ENCODE measurements around the gene APBB1IP.

APBB1IP gene

GRCh38 chr10:26543567-26544306, 105.6 kb downstream of the APBB1IP start:
- no peaks in the 10 kb centered on the region for H3K9me3 ChIP-seq (ENCODE audit: control insufficient read depth, low read length)
- no peak overlapping the region for H3K4me3 ChIP-seq (ENCODE audit: low read length)
- DNase-seq (ENCODE audit: low read depth): no peak
- peaks cover 4% of the 10 kb centered on the region for H3K4me1 ChIP-seq (ENCODE audit: control insufficient read depth, insufficient read depth, low read length)
- no peak overlapping the region for H3K9ac ChIP-seq (ENCODE audit: low read length)
- peaks cover 78% of the 10 kb centered on the region for H3K36me3 ChIP-seq (ENCODE audit: control insufficient read depth, insufficient read depth, low read length, severe bottlenecking)
- H3K27me3 ChIP-seq (replicated peaks; ENCODE audit: control insufficient read depth, insufficient read depth, low read length): no peaks in the 10 kb centered on the region

GRCh38 chr10:26544932-26545331, 106.8 kb downstream of the APBB1IP start:
- DNase-seq (ENCODE audit: low read depth): no peak
- Histone ChIP-seq H3K9me3 (ENCODE audit: control insufficient read depth, low read length) (peaks cover 4% of the 10 kb centered on the region), H3K27me3 (replicated peaks; ENCODE audit: control insufficient read depth, insufficient read depth, low read length) (no peaks in the 10 kb centered on the region), H3K9ac (ENCODE audit: low read length) (no peak overlapping the region), H3K4me3 (ENCODE audit: low read length) (no peak overlapping the region), H3K4me1 (ENCODE audit: control insufficient read depth, insufficient read depth, low read length) (peaks cover 4% of the 10 kb centered on the region), H3K36me3 (ENCODE audit: control insufficient read depth, insufficient read depth, low read length, severe bottlenecking) (peaks cover 77% of the 10 kb centered on the region)

GRCh38 chr10:26550774-26551526, 112.8 kb downstream of the APBB1IP start:
- Histone ChIP-seq H3K9me3 (ENCODE audit: control insufficient read depth, low read length) (peaks cover 5% of the 10 kb centered on the region), H3K27me3 (replicated peaks; ENCODE audit: control insufficient read depth, insufficient read depth, low read length) (no peaks in the 10 kb centered on the region), H3K9ac (ENCODE audit: low read length) (no peak overlapping the region), H3K36me3 (ENCODE audit: control insufficient read depth, insufficient read depth, low read length, severe bottlenecking) (peaks cover 74% of the 10 kb centered on the region), H3K4me3 (ENCODE audit: low read length) (no peak overlapping the region), H3K4me1 (ENCODE audit: control insufficient read depth, insufficient read depth, low read length) (peaks cover 8% of the 10 kb centered on the region)
- no peak for DNase-seq (ENCODE audit: low read depth)

- no peak for DNase-seq (ENCODE audit: low read depth)
- Histone ChIP-seq H3K9ac (ENCODE audit: low read length) (no peak overlapping the region), H3K4me1 (ENCODE audit: control insufficient read depth, insufficient read depth, low read length) (peaks cover 34% of the 10 kb centered on the region), H3K36me3 (ENCODE audit: control insufficient read depth, insufficient read depth, low read length, severe bottlenecking) (peaks cover 53% of the 10 kb centered on the region), H3K27me3 (replicated peaks; ENCODE audit: control insufficient read depth, insufficient read depth, low read length) (no peaks in the 10 kb centered on the region), H3K4me3 (ENCODE audit: low read length) (no peak overlapping the region), H3K9me3 (ENCODE audit: control insufficient read depth, low read length) (peaks cover 5% of the 10 kb centered on the region)
These were observed 116.1 kb downstream of the APBB1IP start for GRCh38 chr10:26554246-26554645.

- H3K4me3 ChIP-seq (ENCODE audit: low read length): peak overlapping the region; percentile 39
- H3K4me1 ChIP-seq (ENCODE audit: control insufficient read depth, insufficient read depth, low read length): peaks cover 34% of the 10 kb centered on the region
- peak; percentile 81 for DNase-seq (ENCODE audit: low read depth)
These were observed 117.7 kb downstream of the APBB1IP start for GRCh38 chr10:26555719-26556368.

GRCh38 chr10:26556748-26557640, 118.9 kb downstream of the APBB1IP start:
- peak overlapping the region; percentile 64 for H3K9ac ChIP-seq (ENCODE audit: low read length)
- peaks cover 34% of the 10 kb centered on the region for H3K4me1 ChIP-seq (ENCODE audit: control insufficient read depth, insufficient read depth, low read length)
- DNase-seq (ENCODE audit: low read depth): peak; percentile 71
- H3K4me3 ChIP-seq (ENCODE audit: low read length): peak overlapping the region; percentile 54
- peaks cover 55% of the 10 kb centered on the region for H3K36me3 ChIP-seq (ENCODE audit: control insufficient read depth, insufficient read depth, low read length, severe bottlenecking)
- H3K27me3 ChIP-seq (replicated peaks; ENCODE audit: control insufficient read depth, insufficient read depth, low read length): no peaks in the 10 kb centered on the region
- H3K9me3 ChIP-seq (ENCODE audit: control insufficient read depth, low read length): no peaks in the 10 kb centered on the region

More at GRCh38 chr10:26555719-26556368, 117.7 kb downstream of the APBB1IP start:
- peak overlapping the region; percentile 64 for H3K9ac ChIP-seq (ENCODE audit: low read length)
- no peaks in the 10 kb centered on the region for H3K27me3 ChIP-seq (replicated peaks; ENCODE audit: control insufficient read depth, insufficient read depth, low read length)
- no peaks in the 10 kb centered on the region for H3K9me3 ChIP-seq (ENCODE audit: control insufficient read depth, low read length)
- peaks cover 57% of the 10 kb centered on the region for H3K36me3 ChIP-seq (ENCODE audit: control insufficient read depth, insufficient read depth, low read length, severe bottlenecking)

- peaks cover 55% of the 10 kb centered on the region for H3K36me3 ChIP-seq (ENCODE audit: control insufficient read depth, insufficient read depth, low read length, severe bottlenecking)
- peak overlapping the region; percentile 64 for H3K9ac ChIP-seq (ENCODE audit: low read length)
- H3K4me3 ChIP-seq (ENCODE audit: low read length): peak overlapping the region; percentile 54
- peaks cover 34% of the 10 kb centered on the region for H3K4me1 ChIP-seq (ENCODE audit: control insufficient read depth, insufficient read depth, low read length)
- no peaks in the 10 kb centered on the region for H3K9me3 ChIP-seq (ENCODE audit: control insufficient read depth, low read length)
- H3K27me3 ChIP-seq (replicated peaks; ENCODE audit: control insufficient read depth, insufficient read depth, low read length): no peaks in the 10 kb centered on the region
- no peak for DNase-seq (ENCODE audit: low read depth)
These were observed 119.5 kb downstream of the APBB1IP start for GRCh38 chr10:26557641-26558014.

- Histone ChIP-seq H3K36me3 (ENCODE audit: control insufficient read depth, insufficient read depth, low read length, severe bottlenecking) (peaks cover 76% of the 10 kb centered on the region), H3K9ac (ENCODE audit: low read length) (no peak overlapping the region), H3K27me3 (replicated peaks; ENCODE audit: control insufficient read depth, insufficient read depth, low read length) (no peaks in the 10 kb centered on the region), H3K9me3 (ENCODE audit: control insufficient read depth, low read length) (peaks cover 8% of the 10 kb centered on the region), H3K4me1 (ENCODE audit: control insufficient read depth, insufficient read depth, low read length) (no peaks in the 10 kb centered on the region), H3K4me3 (ENCODE audit: low read length) (no peak overlapping the region)
- no peak for DNase-seq (ENCODE audit: low read depth)
These were observed 128.6 kb downstream of the APBB1IP start for GRCh38 chr10:26566525-26567350.

- H3K4me3 ChIP-seq (ENCODE audit: low read length): no peak overlapping the region
- no peak overlapping the region for H3K9ac ChIP-seq (ENCODE audit: low read length)
- no peaks in the 10 kb centered on the region for H3K27me3 ChIP-seq (replicated peaks; ENCODE audit: control insufficient read depth, insufficient read depth, low read length)
- peaks cover 75% of the 10 kb centered on the region for H3K36me3 ChIP-seq (ENCODE audit: control insufficient read depth, insufficient read depth, low read length, severe bottlenecking)
- H3K9me3 ChIP-seq (ENCODE audit: control insufficient read depth, low read length): peaks cover 8% of the 10 kb centered on the region
- DNase-seq (ENCODE audit: low read depth): no peak
- no peaks in the 10 kb centered on the region for H3K4me1 ChIP-seq (ENCODE audit: control insufficient read depth, insufficient read depth, low read length)
These were observed 129.2 kb downstream of the APBB1IP start for GRCh38 chr10:26567351-26567721.

- H3K27me3 ChIP-seq (replicated peaks; ENCODE audit: control insufficient read depth, insufficient read depth, low read length): no peaks in the 10 kb centered on the region
These were observed 133.5 kb downstream of the APBB1IP start for GRCh38 chr10:26571655-26572054.

More at GRCh38 chr10:26571655-26572054, 133.5 kb downstream of the APBB1IP start:
- H3K9me3 ChIP-seq (ENCODE audit: control insufficient read depth, low read length): peaks cover 8% of the 10 kb centered on the region
- H3K9ac ChIP-seq (ENCODE audit: low read length): no peak overlapping the region
- H3K4me3 ChIP-seq (ENCODE audit: low read length): no peak overlapping the region
- no peaks in the 10 kb centered on the region for H3K4me1 ChIP-seq (ENCODE audit: control insufficient read depth, insufficient read depth, low read length)
- DNase-seq (ENCODE audit: low read depth): no peak
- H3K36me3 ChIP-seq (ENCODE audit: control insufficient read depth, insufficient read depth, low read length, severe bottlenecking): peaks cover 53% of the 10 kb centered on the region
